IMR-90 (cell line): ENCODE results near the gene GPR39. TPM values are rescaled to one million over a fixed set of nuclear protein-coding genes. Genes with fewer than 3 reads are reported as not detected.

ENCODE experiments used
- ATAC-seq: fragments of 200-7000 bp; cut with Tn5 transposase; 2 replicates; pipeline ENCODE4 v1.9.1; 2020; ENCODE audit warnings: low read depth, mild to moderate bottlenecking, moderate library complexity
- BruUV-seq: library from RNA; stranded (reverse); fragments of 400-500 nt; replicated peaks from 2 replicates; lab custom pipeline; 2021; lab: Mats Ljungman, UMichigan
- CTCF ChIA-PET: fragments of 300-600 bp; formaldehyde crosslinking; extraction: SDS; loops from one replicate; lab custom pipeline; 2021; ENCODE audit warnings: antibody characterized with exemption; lab: Yijun Ruan, JAX
- POLR2A ChIA-PET: fragments of 300-600 bp; sonication (Branson Sonifier 250); formaldehyde crosslinking; loops from one replicate; lab custom pipeline; 2022; ENCODE audit warnings: antibody characterized with exemption; ENCODE audit not compliant: unreplicated experiment; lab: Charles Lee
- DNase-seq: peaks from one replicate; pipeline ENCODE4 v3.0.0; 2013
- H2AFZ ChIP-seq: replicated peaks from 2 replicates; pipeline ENCODE3; 2013; ENCODE audit warnings: low read length, mild to moderate bottlenecking; ENCODE audit not compliant: poor library complexity
- H2AK5ac ChIP-seq: 2 replicates; pipeline ENCODE4 v1.6.1; 2013; ENCODE audit warnings: low read depth, low read length, inconsistent platforms
- H2AK9ac ChIP-seq: replicated peaks from 2 replicates; pipeline ENCODE3; 2013; ENCODE audit warnings: mild to moderate bottlenecking, low read depth, low read length, moderate library complexity; ENCODE audit not compliant: poor library complexity
- H2BK120ac ChIP-seq: 2 replicates; pipeline ENCODE4 v1.6.1; 2013; ENCODE audit warnings: low read depth, low read length, inconsistent platforms
- H2BK15ac ChIP-seq: 3 replicates; pipeline ENCODE4 v1.6.1; 2013; ENCODE audit warnings: low read depth, low read length, inconsistent platforms
- H2BK20ac ChIP-seq: 2 replicates; pipeline ENCODE4 v1.6.1; 2013; ENCODE audit warnings: low read depth, mild to moderate bottlenecking, inconsistent platforms, low read length, moderate library complexity
- H2BK5ac ChIP-seq: 2 replicates; pipeline ENCODE4 v1.6.1; 2013; ENCODE audit warnings: mild to moderate bottlenecking, low read depth, low read length, inconsistent platforms; ENCODE audit not compliant: poor library complexity, severe bottlenecking
- H3K14ac ChIP-seq: replicated peaks from 2 replicates; pipeline ENCODE4 v1.6.1; 2013; ENCODE audit warnings: low read depth, low read length, inconsistent platforms
- H3K18ac ChIP-seq: 2 replicates; pipeline ENCODE4 v1.6.1; 2013; ENCODE audit warnings: low read depth, low read length, control low read depth
- H3K23ac ChIP-seq: 2 replicates; pipeline ENCODE4 v1.6.1; 2013; ENCODE audit warnings: low read depth, low read length, inconsistent platforms
- H3K27ac ChIP-seq: 2 replicates; pipeline ENCODE4 v1.5.1; 2013; ENCODE audit warnings: mild to moderate bottlenecking, control low read depth, low read length; ENCODE audit not compliant: insufficient read depth
- H3K27me3 ChIP-seq: 2 replicates; pipeline ENCODE4 v1.6.1; 2013; ENCODE audit warnings: low read length; ENCODE audit not compliant: control insufficient read depth, insufficient read depth
- H3K36me3 ChIP-seq: 2 replicates; pipeline ENCODE4 v1.6.1; 2013; ENCODE audit warnings: low read length, mixed read lengths; ENCODE audit not compliant: control insufficient read depth, insufficient read depth
- H3K4ac ChIP-seq: 2 replicates; pipeline ENCODE4 v1.6.1; 2013; ENCODE audit warnings: low read depth, low read length, inconsistent platforms
- H3K4me1 ChIP-seq: 2 replicates; pipeline ENCODE4 v1.6.1; 2013; ENCODE audit warnings: low read length, mixed read lengths; ENCODE audit not compliant: control insufficient read depth, insufficient read depth
- H3K4me2 ChIP-seq: 2 replicates; pipeline ENCODE4 v1.6.1; 2013; ENCODE audit warnings: low read depth, mild to moderate bottlenecking, control low read depth, low read length, moderate library complexity
- H3K4me3 ChIP-seq: 2 replicates; pipeline ENCODE4 v1.5.1; 2013; ENCODE audit warnings: low read depth, mild to moderate bottlenecking, control low read depth, low read length, moderate library complexity; ENCODE audit not compliant: insufficient read depth
- H3K56ac ChIP-seq: 2 replicates; pipeline ENCODE4 v1.6.1; 2013; ENCODE audit warnings: low read length, inconsistent platforms; ENCODE audit not compliant: insufficient read depth; ENCODE audit errors: extremely low read depth
- H3K79me1 ChIP-seq, 2 experiments: 2 replicates each; pipeline ENCODE4 v1.6.1; 2013; ENCODE audit warnings: low read length in 2 of 2, inconsistent platforms in 1 of 2, low read depth in 1 of 2
- H3K9ac ChIP-seq: 2 replicates; pipeline ENCODE4 v1.6.1; 2013; ENCODE audit warnings: low read depth, low read length, control low read depth
- H3K9me1 ChIP-seq: 2 replicates; pipeline ENCODE4 v1.6.1; 2013; ENCODE audit warnings: low read length, inconsistent platforms; ENCODE audit not compliant: insufficient read depth
- H3K9me3 ChIP-seq: 2 replicates; pipeline ENCODE4 v1.6.1; 2013; ENCODE audit warnings: low read length; ENCODE audit not compliant: control insufficient read depth, insufficient read depth
- H4K20me1 ChIP-seq: 2 replicates; pipeline ENCODE4 v1.6.1; 2013; ENCODE audit warnings: low read length, inconsistent platforms; ENCODE audit not compliant: insufficient read depth
- H4K5ac ChIP-seq: 2 replicates; pipeline ENCODE4 v1.6.1; 2013; ENCODE audit warnings: mild to moderate bottlenecking, low read depth, low read length, control low read depth
- H4K8ac ChIP-seq, 2 experiments: 2 replicates each; pipeline ENCODE4 v1.6.1; 2013; ENCODE audit warnings: low read depth in 2 of 2, low read length in 2 of 2, control low read depth in 1 of 2, inconsistent platforms in 1 of 2
- H4K91ac ChIP-seq: 2 replicates; pipeline ENCODE4 v1.6.1; 2013; ENCODE audit warnings: low read depth, low read length, inconsistent platforms; ENCODE audit not compliant: insufficient read depth
- BHLHE40 ChIP-seq: fragments of 150-350 bp; IDR thresholded peaks from 2 replicates; pipeline ENCODE4 v1.6.1; 2016; ENCODE audit warnings: mild to moderate bottlenecking, low read depth, low read length
- CEBPB ChIP-seq: IDR thresholded peaks from 2 replicates; pipeline ENCODE4 v1.6.1; 2012; ENCODE audit warnings: low read depth, low read length, improper control_type of control experiment
- CTCF ChIP-seq: conservative IDR thresholded peaks from 2 replicates; pipeline ENCODE4 v1.5.1; 2012; ENCODE audit warnings: mild to moderate bottlenecking, low read depth, low read length, improper control_type of control experiment
- FOS ChIP-seq: fragments of 150-350 bp; IDR thresholded peaks from 2 replicates; pipeline ENCODE4 v1.6.1; 2016; ENCODE audit warnings: low read depth, low read length
- MAFK ChIP-seq: IDR thresholded peaks from 2 replicates; pipeline ENCODE4 v1.6.1; 2012; ENCODE audit warnings: low read depth, low read length, improper control_type of control experiment
- RAD21 ChIP-seq: IDR thresholded peaks from 2 replicates; pipeline ENCODE4 v1.6.1; 2012; ENCODE audit warnings: low read length, improper control_type of control experiment
- RCOR1 ChIP-seq: IDR thresholded peaks from 2 replicates; pipeline ENCODE4 v1.6.1; 2012; ENCODE audit warnings: mild to moderate bottlenecking, low read length, improper control_type of control experiment; ENCODE audit not compliant: insufficient replicate concordance
- SMC3 ChIP-seq: fragments of 150-350 bp; IDR thresholded peaks from 2 replicates; pipeline ENCODE4 v1.6.1; 2016; ENCODE audit warnings: low read depth, mild to moderate bottlenecking, antibody characterized with exemption, low read length, moderate library complexity
- WGBS, 2 experiments: methylation state at CpG; one replicate each; pipeline versions ENCODE4 v1.1.5 to v1.1.7; 2013; ENCODE audit warnings: missing lambda C conversion rate in 2 of 2; ENCODE audit not compliant: insufficient read length in 1 of 2; ENCODE audit errors: extremely low coverage in 2 of 2; 5-methylcytosine and 5-hydroxymethylcytosine counted together
- dilution Hi-C: fragments of 300-500 bp; cut with HindIII; formaldehyde crosslinking; loops from one replicate; pipeline ENCODE4 v1.14.3; 2018; ENCODE audit warnings: low sequenced_read_pairs; ENCODE audit not compliant: unreplicated experiment
- in situ Hi-C: fragments of 300-500 bp; cut with MboI; formaldehyde crosslinking; loops from 3 replicates; pipeline ENCODE4 v1.14.3; 2019; ENCODE audit warnings: low sequenced_read_pairs, inconsistent platforms, mixed read lengths
- intact Hi-C: fragments of 100-400 bp; cut with micrococcal nuclease; formaldehyde crosslinking; loops from 2 replicates; pipeline ENCODE4 v1.10.0; 2022
- polyA plus RNA-seq, 3 experiments: library from polyadenylated mRNA; depleted of rRNA; stranded (reverse); fragments of >200 nt; gene quantifications; 2 replicates each; pipeline ENCODE4 v1.2.3, GENCODE V29; 2012; ENCODE audit warnings: low replicate concordance in 1 of 3
- total RNA-seq: library from RNA; depleted of rRNA; stranded (reverse); fragments of >200 nt; gene quantifications from 2 replicates; pipeline ENCODE4 v1.2.3, GENCODE V29; 2012
- TF ChIP-seq, protein P1 (sequence below): fragments of 150-350 bp; IDR thresholded peaks from 2 replicates; pipeline ENCODE4 v1.6.1; 2017; ENCODE audit warnings: mild to moderate bottlenecking, antibody characterized with exemption, low read length, low read depth

The GPR39 gene
- total and polyA plus RNA-seq, 2 of the 4 experiments (the other 2 are of a cell fraction) = 4.4 to 9.0 TPM

DNA sequence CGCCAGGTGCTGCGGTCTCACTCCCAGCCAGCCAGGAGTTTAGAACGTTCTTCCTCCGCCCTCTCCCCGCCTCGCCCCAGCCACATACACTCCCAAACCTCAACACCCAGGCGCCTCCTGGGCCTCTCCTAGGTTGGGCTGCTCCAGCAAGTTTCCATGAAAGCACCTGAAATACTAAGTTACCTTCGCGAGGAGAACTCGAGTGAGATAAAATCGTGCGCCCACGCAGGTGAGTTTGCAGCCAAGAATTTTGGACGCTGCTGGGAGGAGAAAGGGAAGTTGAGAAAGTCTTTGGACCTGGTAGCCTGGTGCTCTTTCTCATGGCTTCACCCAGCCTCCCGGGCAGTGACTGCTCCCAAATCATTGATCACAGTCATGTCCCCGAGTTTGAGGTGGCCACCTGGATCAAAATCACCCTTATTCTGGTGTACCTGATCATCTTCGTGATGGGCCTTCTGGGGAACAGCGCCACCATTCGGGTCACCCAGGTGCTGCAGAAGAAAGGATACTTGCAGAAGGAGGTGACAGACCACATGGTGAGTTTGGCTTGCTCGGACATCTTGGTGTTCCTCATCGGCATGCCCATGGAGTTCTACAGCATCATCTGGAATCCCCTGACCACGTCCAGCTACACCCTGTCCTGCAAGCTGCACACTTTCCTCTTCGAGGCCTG is at the start of gene GPR39 (continued):
- no peak for TF ChIP-seq RCOR1
- no peak for TF ChIP-seq BHLHE40
- no peak for TF ChIP-seq SMC3

DNA sequence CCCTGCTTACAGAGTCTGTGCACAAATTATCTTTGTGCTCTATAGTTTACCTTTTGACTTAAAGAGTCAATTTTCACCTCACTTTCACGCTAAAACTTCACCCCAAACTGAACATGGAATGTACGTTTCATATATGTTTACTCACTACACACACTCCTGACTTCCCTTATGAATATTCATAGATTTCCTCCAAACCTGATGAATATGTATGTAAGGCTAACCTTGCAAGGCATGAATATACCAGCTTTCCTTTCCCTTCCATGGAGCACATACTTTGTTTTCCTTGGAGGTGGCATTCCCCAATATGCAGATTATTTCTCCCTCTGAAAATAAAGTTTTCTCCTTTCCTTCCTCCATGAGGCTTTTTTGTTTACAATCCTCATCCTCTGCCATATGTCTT is 48.4 kb upstream of the GPR39 start:
- in situ Hi-C loops = no loop called here
- Histone ChIP-seq H2BK20ac (no peak overlapping the region), H3K23ac (no peak overlapping the region), H3K14ac (no peak overlapping the region), H2BK120ac (no peak overlapping the region), H3K79me1 (no peaks in the 10 kb centered on the region), H3K9me1 (no peaks in the 10 kb centered on the region), H3K4me1 (no peaks in the 10 kb centered on the region), H2AFZ (no peak overlapping the region), H3K4me3 (no peak overlapping the region), H3K27me3 (peaks cover 7% of the 10 kb centered on the region), H3K56ac (no peak overlapping the region), H3K18ac (no peak overlapping the region), H2AK9ac (no peak overlapping the region), H4K8ac (no peak overlapping the region), H3K36me3 (no peaks in the 10 kb centered on the region), H4K5ac (no peak overlapping the region), H3K27ac (no peak overlapping the region), H3K9me3 (peaks cover 2% of the 10 kb centered on the region; the same call in 1 of the 2 replicates), H2BK5ac (no peak overlapping the region), H3K4me2 (no peak overlapping the region), H3K4ac (no peak overlapping the region), H3K9ac (no peak overlapping the region), H2AK5ac (no peak overlapping the region), H4K91ac (no peak overlapping the region), H2BK15ac (no peak overlapping the region), H4K20me1 (no peaks in the 10 kb centered on the region)
- no peak for TF ChIP-seq FOS
- no peak for TF ChIP-seq RAD21
- no peak for TF ChIP-seq CTCF
- TF ChIP-seq MAFK = no peak
- TF ChIP-seq, protein P1, sequence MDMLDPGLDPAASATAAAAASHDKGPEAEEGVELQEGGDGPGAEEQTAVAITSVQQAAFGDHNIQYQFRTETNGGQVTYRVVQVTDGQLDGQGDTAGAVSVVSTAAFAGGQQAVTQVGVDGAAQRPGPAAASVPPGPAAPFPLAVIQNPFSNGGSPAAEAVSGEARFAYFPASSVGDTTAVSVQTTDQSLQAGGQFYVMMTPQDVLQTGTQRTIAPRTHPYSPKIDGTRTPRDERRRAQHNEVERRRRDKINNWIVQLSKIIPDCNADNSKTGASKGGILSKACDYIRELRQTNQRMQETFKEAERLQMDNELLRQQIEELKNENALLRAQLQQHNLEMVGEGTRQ = no peak
- TF ChIP-seq CEBPB = no peak
- WGBS, 2 experiments = no CpG with 5 or more reads among the region's 2 CpGs
- POLR2A ChIA-PET = no interaction called here
- dilution Hi-C loops = no loop called here
- CTCF ChIA-PET = interaction anchor here (1.5 kb wide), 1 partner anchor 19 kb away, joined by 3 read pairs; no protein-coding TSS in a partner anchor
- ATAC-seq (no peak), DNase-seq (no peak)
- intact Hi-C loops = no loop called here
- no TSS peak for BruUV-seq
